ENCODE data around the gene KIFC3.
"Not testable (repeated sequence)": the region's sequence is repeated elsewhere in the genome, so short reads cannot be mapped to it uniquely, and the experiment has no call there.

KIFC3 gene

GRCh38 chr16:57722651-57723050 lies 79.6 kb downstream of the KIFC3 start:
- no peak for DNase-seq (ENCODE audit: low read depth)

GRCh38 chr16:57722210-57722499 lies 80.1 kb downstream of the KIFC3 start:
- DNase-seq (ENCODE audit: low read depth), result no peak

GRCh38 chr16:57721356-57722209 lies 80.7 kb downstream of the KIFC3 start:
- no peak for DNase-seq (ENCODE audit: low read depth)

GRCh38 chr16:57720142-57720575 lies 82.1 kb downstream of the KIFC3 start:
- DNase-seq (ENCODE audit: low read depth), result no peak

DNA sequence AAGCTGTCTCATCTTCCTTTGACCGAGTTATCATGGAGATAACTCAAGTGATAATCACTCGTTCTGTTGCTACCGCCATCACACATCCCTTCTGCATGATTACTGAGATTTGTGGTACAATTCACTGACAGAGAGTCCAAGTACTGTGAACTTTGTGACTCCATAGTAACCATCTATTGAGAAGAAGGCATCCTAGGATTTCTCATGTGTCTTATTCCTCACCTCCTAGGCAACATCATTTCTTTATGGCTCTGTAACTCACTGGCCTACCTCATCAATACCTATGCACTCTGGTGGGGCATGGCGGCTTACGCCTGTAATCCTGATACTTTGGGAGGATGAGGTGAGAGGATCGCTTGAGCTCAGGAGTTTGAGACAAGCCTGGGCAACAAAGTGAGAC lies 88.2 kb downstream of the KIFC3 start:
- no peak for DNase-seq (ENCODE audit: low read depth)

DNA sequence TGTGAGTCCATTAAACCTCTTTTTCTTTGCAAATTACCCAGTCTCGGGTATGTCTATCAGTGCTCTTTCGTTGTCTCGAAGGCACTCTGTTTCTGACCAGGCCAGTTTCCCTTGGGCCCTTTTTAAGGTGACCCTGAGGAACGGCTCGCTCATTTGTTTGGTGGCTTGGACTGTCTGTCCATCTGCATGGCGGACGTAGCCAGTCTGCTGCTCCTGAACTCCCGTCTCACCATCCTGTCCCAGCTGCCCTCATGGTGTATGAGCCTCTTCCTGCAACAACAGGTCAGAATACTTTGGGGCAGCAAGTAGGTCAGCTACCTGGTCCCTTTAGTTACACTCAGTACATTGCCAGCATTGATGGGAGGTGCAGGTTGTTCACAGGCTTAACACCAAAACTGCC lies 88.7 kb downstream of the KIFC3 start:
- DNase-seq (ENCODE audit: low read depth), result no peak

GRCh38 chr16:57712569-57712968 lies 89.7 kb downstream of the KIFC3 start:
- DNase-seq (ENCODE audit: low read depth), result not testable (repeated sequence)

GRCh38 chr16:57711993-57712392 lies 90.3 kb downstream of the KIFC3 start:
- DNase-seq (ENCODE audit: low read depth), result no peak

- no peak for DNase-seq (ENCODE audit: low read depth)
Observed at GRCh38 chr16:57711346-57711745, 90.9 kb downstream of the KIFC3 start.

DNA sequence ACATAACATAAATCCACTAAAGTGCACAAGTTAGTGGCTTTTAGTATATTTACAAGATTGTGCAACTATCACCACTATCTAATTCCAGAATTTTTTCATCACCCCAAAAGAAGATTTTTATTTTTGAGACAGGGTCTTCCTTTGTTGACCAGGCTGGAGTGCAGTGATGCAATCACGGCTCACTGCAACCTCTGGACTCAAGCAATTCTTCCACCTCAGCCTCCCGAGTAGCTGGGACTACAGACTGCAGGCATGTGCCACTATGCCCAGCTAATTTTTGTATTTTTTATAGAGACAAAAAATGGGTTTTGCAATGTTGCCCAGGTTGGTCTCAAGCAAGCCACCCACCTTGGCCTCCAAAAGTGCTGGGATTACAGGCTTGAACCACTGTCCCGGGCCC lies 92.6 kb downstream of the KIFC3 start:
- DNase-seq (ENCODE audit: low read depth), result no peak
